Measurements from ENCODE around the gene PYCR2.

DNA sequence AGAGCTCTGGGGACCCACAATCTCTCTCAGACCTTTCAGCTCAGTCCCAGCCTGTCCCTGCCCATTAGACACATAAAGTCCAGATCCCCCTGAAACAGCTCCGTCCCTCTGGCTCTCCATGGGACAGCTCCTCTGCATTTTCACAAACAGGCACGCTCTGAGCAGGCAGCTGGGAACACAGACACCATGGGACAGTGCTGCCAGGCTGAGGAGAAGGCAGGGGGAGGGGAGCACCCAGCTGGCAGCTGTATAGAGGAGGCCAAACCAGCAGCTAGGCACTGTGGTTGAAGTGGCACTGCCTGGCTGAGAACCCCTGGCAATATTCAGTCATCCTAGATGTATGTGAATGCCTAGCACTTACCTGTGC, 43.8 kb downstream of the PYCR2 start:
- TF ChIP-seq, protein P1, sequence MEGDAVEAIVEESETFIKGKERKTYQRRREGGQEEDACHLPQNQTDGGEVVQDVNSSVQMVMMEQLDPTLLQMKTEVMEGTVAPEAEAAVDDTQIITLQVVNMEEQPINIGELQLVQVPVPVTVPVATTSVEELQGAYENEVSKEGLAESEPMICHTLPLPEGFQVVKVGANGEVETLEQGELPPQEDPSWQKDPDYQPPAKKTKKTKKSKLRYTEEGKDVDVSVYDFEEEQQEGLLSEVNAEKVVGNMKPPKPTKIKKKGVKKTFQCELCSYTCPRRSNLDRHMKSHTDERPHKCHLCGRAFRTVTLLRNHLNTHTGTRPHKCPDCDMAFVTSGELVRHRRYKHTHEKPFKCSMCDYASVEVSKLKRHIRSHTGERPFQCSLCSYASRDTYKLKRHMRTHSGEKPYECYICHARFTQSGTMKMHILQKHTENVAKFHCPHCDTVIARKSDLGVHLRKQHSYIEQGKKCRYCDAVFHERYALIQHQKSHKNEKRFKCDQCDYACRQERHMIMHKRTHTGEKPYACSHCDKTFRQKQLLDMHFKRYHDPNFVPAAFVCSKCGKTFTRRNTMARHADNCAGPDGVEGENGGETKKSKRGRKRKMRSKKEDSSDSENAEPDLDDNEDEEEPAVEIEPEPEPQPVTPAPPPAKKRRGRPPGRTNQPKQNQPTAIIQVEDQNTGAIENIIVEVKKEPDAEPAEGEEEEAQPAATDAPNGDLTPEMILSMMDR (IDR thresholded peaks at IDR 0.05) = no peak
- TF ChIP-seq POLR2A (IDR thresholded peaks at IDR 0.05) = no peak
